MM.1S (cell line): Measurements from ENCODE around the gene AMBRA1.
"Not testable (repeated sequence)": the region's sequence is repeated elsewhere in the genome, so short reads cannot be mapped to it uniquely, and the experiment has no call there.

Experiments
- CTCF ChIP-seq: fragments of 300-600 bp; sonication (generic); IDR thresholded peaks from 2 replicates; pipeline ENCODE4 v1.5.1; 2016; ENCODE audit warnings: antibody characterized with exemption, low read length, mixed read lengths
- EZH2 ChIP-seq: fragments of 300-600 bp; sonication (generic); optimal IDR thresholded peaks from 2 replicates; pipeline ENCODE3; 2017; ENCODE audit warnings: low read depth, mild to moderate bottlenecking, antibody characterized with exemption, low read length, mixed read lengths

DNA sequence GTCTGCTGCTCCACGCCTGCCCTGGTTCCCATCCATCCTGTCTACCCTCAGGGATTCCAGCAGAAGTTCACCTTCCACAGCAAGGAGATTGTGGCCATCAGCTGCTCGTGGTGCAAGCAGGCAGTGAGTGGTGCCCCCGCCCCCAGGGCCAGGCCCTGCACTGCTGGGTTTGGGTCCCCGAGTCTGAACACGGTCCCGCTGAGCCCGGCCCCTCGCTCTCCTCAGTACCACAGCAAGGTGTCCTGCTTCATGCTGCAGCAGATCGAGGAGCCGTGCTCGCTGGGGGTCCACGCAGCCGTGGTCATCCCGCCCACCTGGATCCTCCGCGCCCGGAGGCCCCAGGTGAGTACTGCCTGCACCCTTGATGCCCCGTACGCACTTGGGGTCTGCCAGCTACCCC, 222.6 kb downstream of the AMBRA1 start:
- TF ChIP-seq CTCF, EZH2: not testable (repeated sequence)
